Activated CD4-positive, alpha-beta T cell treated with anti-CD3 and anti-CD28 coated beads for 36 hours (primary cell): Measurements from ENCODE around the gene SLC25A39. TPM values are rescaled to one million over a fixed set of nuclear protein-coding genes. Genes with fewer than 3 reads are reported as not detected.
A peak's percentile ranks its signal among the peaks of the same experiment; 100 is the strongest.
"Not testable (repeated sequence)": the region's sequence is repeated elsewhere in the genome, so short reads cannot be mapped to it uniquely, and the experiment has no call there.

Source experiments
- ATAC-seq: fragments of 200-7000 bp; cut with Tn5 transposase; one replicate; pipeline ENCODE4 v1.10.0; 2021; ENCODE audit warnings: mild to moderate bottlenecking, moderate library complexity
- CTCF ChIA-PET: fragments of 350-600 bp; sonication (Branson Sonifier 250); formaldehyde crosslinking; loops from one replicate; lab custom pipeline; 2021; ENCODE audit warnings: antibody characterized with exemption; lab: Charles Lee
- POLR2A ChIA-PET: fragments of 350-600 bp; sonication (Branson Sonifier 250); formaldehyde crosslinking; loops from one replicate; lab custom pipeline; 2021; ENCODE audit warnings: antibody characterized with exemption, inconsistent platforms; lab: Charles Lee
- DNase-seq: peaks from one replicate; pipeline ENCODE4 v3.0.0-alpha.2; 2020
- H3K27ac Mint-ChIP-seq: one replicate; pipeline ENCODE4 v1.8.0; 2021; ENCODE audit warnings: mixed read lengths
- H3K27me3 Mint-ChIP-seq: one replicate; pipeline ENCODE4 v1.8.0; 2021; ENCODE audit warnings: mixed read lengths
- H3K36me3 Mint-ChIP-seq: one replicate; pipeline ENCODE4 v1.8.0; 2021; ENCODE audit warnings: low read depth, mixed read lengths
- H3K4me1 Mint-ChIP-seq: one replicate; pipeline ENCODE4 v1.8.0; 2021; ENCODE audit warnings: mixed read lengths
- H3K4me3 Mint-ChIP-seq: one replicate; pipeline ENCODE4 v1.8.0; 2021; ENCODE audit warnings: mild to moderate bottlenecking, moderate library complexity, mixed read lengths
- H3K9me3 Mint-ChIP-seq: one replicate; pipeline ENCODE4 v1.8.0; 2021; ENCODE audit warnings: low read depth, mixed read lengths
- intact Hi-C, 2 experiments: fragments of 100-400 bp; cut with DNase I in 1 of 2; cut with micrococcal nuclease in 1 of 2; formaldehyde crosslinking; loops; one replicate each; pipeline versions ENCODE4 v1.14.2 to v1.15.1; 2022 to 2024; cut with DNase I, micrococcal nuclease
- total RNA-seq, 2 experiments: library from RNA; stranded (reverse); gene quantifications; one replicate each; pipeline ENCODE4 v1.2.3, GENCODE V29; 2021

SLC25A39 gene, protein sequence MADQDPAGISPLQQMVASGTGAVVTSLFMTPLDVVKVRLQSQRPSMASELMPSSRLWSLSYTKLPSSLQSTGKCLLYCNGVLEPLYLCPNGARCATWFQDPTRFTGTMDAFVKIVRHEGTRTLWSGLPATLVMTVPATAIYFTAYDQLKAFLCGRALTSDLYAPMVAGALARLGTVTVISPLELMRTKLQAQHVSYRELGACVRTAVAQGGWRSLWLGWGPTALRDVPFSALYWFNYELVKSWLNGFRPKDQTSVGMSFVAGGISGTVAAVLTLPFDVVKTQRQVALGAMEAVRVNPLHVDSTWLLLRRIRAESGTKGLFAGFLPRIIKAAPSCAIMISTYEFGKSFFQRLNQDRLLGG
- 100 to 1,000 TPM; 127 to 129 TPM for total RNA-seq

DNA sequence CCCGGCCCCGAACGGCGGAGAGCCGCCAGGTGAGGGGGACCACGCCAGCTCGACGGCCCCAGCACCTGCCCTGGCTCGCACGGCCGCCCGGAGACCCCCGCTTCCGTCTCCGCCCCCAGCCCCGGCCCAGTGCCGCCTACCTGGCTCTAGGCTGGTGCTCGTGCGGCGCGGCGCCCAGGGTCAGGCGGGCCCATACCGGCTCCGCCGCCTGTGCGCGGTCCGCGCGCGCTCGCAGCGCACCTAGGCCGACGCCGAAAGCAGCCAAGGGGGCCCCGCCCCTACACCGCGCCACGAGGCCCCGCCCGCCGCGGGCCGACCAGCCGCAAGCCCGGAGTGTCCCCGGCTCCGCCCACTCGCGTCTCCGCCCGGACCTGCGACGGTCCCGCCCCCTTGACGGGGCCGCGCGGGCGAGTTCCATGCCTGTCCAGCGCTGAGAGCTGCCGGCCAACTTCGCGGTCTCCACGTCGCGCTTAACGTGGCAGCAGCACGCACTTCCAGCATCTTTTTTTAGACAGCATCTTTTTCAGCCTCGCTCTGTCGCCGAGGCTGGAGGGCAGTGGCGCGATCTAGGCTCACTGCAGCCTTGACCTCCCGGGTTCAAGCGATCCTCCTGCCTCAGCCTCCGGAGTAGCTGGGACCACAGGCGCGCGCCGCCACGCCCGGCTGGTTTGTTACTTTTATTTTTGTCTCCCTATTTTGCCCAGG lies at the start of gene SLC25A39:
SLC25A39 (minus strand) TSS at position 253 of the 705 bp plus-strand sequence. CDS start 1,261 bp downstream, outside the sequence.
- CTCF ChIA-PET = interaction anchor here (0.6 to 1.1 kb wide), 5 partner anchors 11 to 361 kb away, joined by 3 to 5 read pairs (median 4); no protein-coding TSS in a partner anchor
- POLR2A ChIA-PET = interaction anchor here (0.8 to 1.3 kb wide), 2 partner anchors 106 to 115 kb away, joined by 3 to 5 read pairs; no protein-coding TSS in a partner anchor
- DNase-seq (peak; percentile 97), ATAC-seq (peak; percentile 74)
- Mint-ChIP-seq H3K27me3 (no peaks in the 10 kb centered on the region), H3K27ac (peak within 1 kb of the TSS; percentile 94), H3K9me3 (no peaks in the 10 kb centered on the region), H3K4me1 (peaks cover 21% of the 10 kb centered on the region), H3K36me3 (peaks cover 12% of the 10 kb centered on the region), H3K4me3 (peak within 1 kb of the TSS; percentile 84)
- intact Hi-C loops = loop anchor here (1.0 to 5.0 kb wide), 14 partner anchors 16 to 573 kb away; partner anchors contain the start of genes HDAC5 (in 2 of the 2), EFTUD2 (in 1 of the 2), GRN (in 1 of the 2) and HROB (in 1 of the 2)

- Mint-ChIP-seq H3K9me3 (no peaks in the 10 kb centered on the region), H3K27ac (no peak overlapping the region), H3K4me1 (peaks cover 2% of the 10 kb centered on the region), H3K27me3 (peaks cover 18% of the 10 kb centered on the region), H3K36me3 (no peaks in the 10 kb centered on the region), H3K4me3 (no peak overlapping the region)
- CTCF ChIA-PET = no interaction called here
- DNase-seq (no peak), ATAC-seq (no peak)
- intact Hi-C loops = no loop called here
- POLR2A ChIA-PET = no interaction called here
Measured at GRCh38 chr17:44372036-44372435, 47.4 kb upstream of the SLC25A39 start.

DNA sequence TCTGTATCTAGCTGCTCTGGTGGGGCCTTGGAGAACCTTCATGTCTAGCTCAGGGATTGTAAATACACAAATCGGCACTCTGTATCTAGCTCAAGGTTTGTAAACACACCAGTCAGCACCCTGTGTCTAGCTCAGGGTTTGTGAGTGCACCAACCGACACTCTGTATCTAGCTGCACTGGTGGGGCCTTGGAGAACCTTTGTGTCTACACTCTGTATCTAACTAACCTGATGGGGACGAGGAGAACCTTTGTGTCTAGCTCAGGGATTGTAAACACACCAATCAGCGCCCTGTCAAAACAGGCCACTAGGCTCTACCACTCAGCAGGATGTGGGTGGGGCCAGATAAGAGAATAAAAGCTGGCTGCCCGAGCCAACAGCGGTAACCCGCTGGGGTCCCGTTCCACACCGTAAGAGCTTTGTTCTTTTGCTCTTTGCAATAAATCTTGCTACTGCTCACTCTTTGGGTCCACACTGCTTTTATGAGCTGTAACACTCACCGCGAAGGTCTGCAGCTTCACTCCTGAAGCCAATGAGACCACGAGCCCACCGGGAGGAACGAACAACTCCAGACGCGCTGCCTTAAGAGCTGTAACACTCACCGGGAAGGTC lies 44.9 kb upstream of the SLC25A39 start:
- Mint-ChIP-seq H3K4me3 (peak overlapping the region; percentile 15), H3K27me3 (peaks cover 27% of the 10 kb centered on the region)
- ChIA-PET CTCF (interaction anchor here (0.5 to 1.5 kb wide), 6 partner anchors 8 to 243 kb away, joined by 3 to 5 read pairs (median 3); partner anchors contain the start of gene GRN), POLR2A (interaction anchor here (0.5 kb wide), 1 partner anchor 24 kb away, joined by 3 read pairs; no protein-coding TSS in a partner anchor)
- ATAC-seq, H3K27ac Mint-ChIP-seq, H3K9me3 Mint-ChIP-seq, intact Hi-C loops, H3K4me1 Mint-ChIP-seq, H3K36me3 Mint-ChIP-seq: not testable (repeated sequence)
- peak; percentile 43 for DNase-seq

DNA sequence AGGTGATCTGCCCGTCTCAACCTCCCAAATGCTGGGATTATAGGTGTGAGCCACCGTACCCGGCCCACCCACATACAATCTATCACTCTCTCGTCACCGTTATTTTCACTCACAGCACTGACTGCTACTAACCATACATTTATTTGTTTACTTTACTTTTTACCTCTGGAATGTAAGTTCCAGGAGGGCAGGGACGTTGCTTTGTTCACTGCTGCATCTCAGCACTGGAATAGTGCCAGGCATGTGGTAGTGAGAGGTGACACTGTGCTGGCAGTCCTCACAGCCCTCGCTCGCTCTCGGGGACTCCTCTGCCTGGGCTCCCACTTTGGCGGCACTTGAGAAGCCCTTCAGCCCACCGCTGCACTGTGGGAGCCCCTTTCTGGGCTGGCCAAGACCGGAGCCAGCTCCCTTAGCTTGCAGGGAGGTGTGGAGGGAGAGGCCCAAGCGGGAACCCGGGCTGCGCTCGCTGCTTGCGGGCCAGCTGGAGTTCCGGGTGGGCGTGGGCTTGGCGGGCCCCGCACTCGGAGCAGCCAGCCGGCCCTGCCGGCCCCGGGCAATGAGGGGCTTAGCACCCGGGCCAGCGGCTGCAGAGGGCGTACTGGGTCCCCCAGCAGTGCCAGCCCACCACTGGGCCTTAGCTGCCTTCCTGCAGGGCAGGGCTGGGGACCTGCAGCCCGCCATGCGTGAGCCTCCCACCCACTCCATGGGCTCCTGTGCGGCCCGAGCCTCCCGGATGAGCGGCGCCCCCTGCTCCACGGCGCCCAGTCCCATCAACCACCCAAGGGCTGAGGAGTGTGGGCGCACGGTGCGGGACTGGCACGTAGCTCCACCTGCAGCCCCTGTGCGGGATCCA lies 44.0 kb upstream of the SLC25A39 start:
- H3K9me3 Mint-ChIP-seq, intact Hi-C loops, H3K4me1 Mint-ChIP-seq, H3K4me3 Mint-ChIP-seq, DNase-seq, H3K36me3 Mint-ChIP-seq, POLR2A ChIA-PET, ATAC-seq, H3K27ac Mint-ChIP-seq: not testable (repeated sequence)
- CTCF ChIA-PET = interaction anchor here (0.5 to 1.2 kb wide), 4 partner anchors 9 to 242 kb away, joined by 3 to 5 read pairs (median 3); no protein-coding TSS in a partner anchor
- peaks cover 24% of the 10 kb centered on the region for H3K27me3 Mint-ChIP-seq

DNA sequence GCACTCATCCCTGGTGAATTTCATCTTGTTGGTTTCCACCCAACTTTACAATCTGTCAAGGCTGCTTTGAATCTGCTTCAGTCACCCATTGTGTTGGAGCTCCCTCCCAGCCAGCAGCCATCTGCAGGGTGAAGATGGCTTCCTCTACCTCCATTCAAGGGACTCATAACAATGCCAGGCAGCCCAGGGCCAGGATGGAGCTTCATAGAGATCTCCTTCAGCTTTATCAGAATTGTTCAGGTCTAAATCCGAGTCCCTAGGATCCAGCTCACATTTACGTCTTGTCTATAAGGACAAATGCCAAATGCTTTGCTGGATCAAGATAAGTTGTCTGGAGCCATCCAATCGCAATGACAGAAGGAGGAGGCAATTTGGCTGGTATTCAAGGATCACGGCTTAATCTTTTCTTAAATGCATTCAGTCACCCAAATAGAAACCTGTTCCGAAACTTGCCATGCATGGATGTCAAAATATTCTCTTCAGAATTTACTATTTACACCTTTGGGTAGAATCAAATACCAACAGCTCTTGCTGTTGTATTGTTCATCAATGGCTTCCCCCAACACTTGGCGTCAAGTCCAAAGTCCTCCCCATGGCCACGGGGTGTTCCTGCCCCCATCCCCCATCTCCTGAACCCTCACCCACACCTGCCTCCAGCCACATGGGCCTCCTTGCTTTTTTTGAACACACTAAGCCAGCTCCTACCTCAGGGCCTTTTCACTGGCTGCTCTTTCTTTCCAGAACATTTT lies 42.8 kb upstream of the SLC25A39 start:
- Mint-ChIP-seq H3K27ac (no peak overlapping the region), H3K4me3 (no peak overlapping the region), H3K9me3 (no peaks in the 10 kb centered on the region), H3K27me3 (peaks cover 24% of the 10 kb centered on the region), H3K36me3 (no peaks in the 10 kb centered on the region), H3K4me1 (peaks cover 4% of the 10 kb centered on the region)
- ATAC-seq = no peak
- intact Hi-C loops = no loop called here
- CTCF ChIA-PET = interaction anchor here (0.6 to 2.6 kb wide), 4 partner anchors 9 to 937 kb away, joined by 3 to 12 read pairs (median 4); no protein-coding TSS in a partner anchor
- POLR2A ChIA-PET = no interaction called here
- no peak for DNase-seq

- POLR2A ChIA-PET, H3K4me3 Mint-ChIP-seq, H3K4me1 Mint-ChIP-seq, H3K9me3 Mint-ChIP-seq, ATAC-seq, H3K36me3 Mint-ChIP-seq, DNase-seq, H3K27ac Mint-ChIP-seq, intact Hi-C loops: not testable (repeated sequence)
- peaks cover 25% of the 10 kb centered on the region for H3K27me3 Mint-ChIP-seq
- CTCF ChIA-PET = interaction anchor here (0.6 to 1.8 kb wide), 3 partner anchors 36 to 158 kb away, joined by 3 to 6 read pairs (median 3); no protein-coding TSS in a partner anchor
Measured at GRCh38 chr17:44365051-44365450, 40.4 kb upstream of the SLC25A39 start.

DNA sequence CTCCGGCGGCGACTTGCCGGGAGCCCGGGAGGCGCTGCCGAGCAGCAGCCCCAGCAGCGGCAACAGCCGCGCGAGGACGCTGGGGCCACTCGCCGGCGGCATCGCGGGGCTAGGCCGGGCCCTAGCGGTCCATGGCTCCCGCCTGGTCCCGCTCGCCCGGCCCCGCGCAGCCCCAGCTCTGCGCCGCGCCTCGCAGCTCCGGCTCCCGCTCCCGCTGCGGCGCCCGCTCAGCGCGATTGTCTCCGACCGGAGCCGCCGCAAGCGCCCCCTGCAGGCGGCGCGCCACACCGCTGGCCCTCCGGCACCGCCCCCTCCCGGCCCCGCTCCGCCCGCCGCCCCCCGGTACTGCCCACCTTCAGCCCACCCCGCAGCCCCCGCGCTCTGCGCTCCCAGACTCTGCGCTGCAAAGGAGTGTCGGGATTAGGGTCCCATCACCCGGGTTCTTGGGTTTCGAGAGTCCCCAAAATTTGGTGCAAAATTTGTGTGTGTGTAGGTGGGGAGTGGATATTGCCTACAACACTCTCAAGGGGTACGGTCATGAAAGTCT lies 39.1 kb upstream of the SLC25A39 start, which contains the start of gene FAM171A2:
FAM171A2 (minus strand) TSS at position 241 of the 547 bp plus-strand sequence; CDS start at position 102, 139 bp downstream.
- peaks cover 22% of the 10 kb centered on the region for H3K27me3 Mint-ChIP-seq
- H3K36me3 Mint-ChIP-seq = no peaks in the 10 kb centered on the region
- intact Hi-C loops = loop anchor here in 1 of 2 experiments (1.0 kb wide), 2 partner anchors 18 to 22 kb away; partner anchors contain the start of gene GRN
- POLR2A ChIA-PET = interaction anchor here (1.4 kb wide), 1 partner anchor 154 kb away, joined by 5 read pairs; no protein-coding TSS in a partner anchor
- CTCF ChIA-PET = interaction anchor here (0.7 to 4.3 kb wide), 11 partner anchors 10 to 213 kb away, joined by 3 to 25 read pairs (median 4); partner anchors contain the start of gene GRN
- peak within 1 kb of the TSS; percentile 53 for H3K4me3 Mint-ChIP-seq
- ATAC-seq (peak; percentile 90), DNase-seq (peak; percentile 84)
- H3K4me1 Mint-ChIP-seq = peaks cover 2% of the 10 kb centered on the region
- H3K27ac Mint-ChIP-seq = no peak within 1 kb of the TSS
- H3K9me3 Mint-ChIP-seq = no peaks in the 10 kb centered on the region

DNA sequence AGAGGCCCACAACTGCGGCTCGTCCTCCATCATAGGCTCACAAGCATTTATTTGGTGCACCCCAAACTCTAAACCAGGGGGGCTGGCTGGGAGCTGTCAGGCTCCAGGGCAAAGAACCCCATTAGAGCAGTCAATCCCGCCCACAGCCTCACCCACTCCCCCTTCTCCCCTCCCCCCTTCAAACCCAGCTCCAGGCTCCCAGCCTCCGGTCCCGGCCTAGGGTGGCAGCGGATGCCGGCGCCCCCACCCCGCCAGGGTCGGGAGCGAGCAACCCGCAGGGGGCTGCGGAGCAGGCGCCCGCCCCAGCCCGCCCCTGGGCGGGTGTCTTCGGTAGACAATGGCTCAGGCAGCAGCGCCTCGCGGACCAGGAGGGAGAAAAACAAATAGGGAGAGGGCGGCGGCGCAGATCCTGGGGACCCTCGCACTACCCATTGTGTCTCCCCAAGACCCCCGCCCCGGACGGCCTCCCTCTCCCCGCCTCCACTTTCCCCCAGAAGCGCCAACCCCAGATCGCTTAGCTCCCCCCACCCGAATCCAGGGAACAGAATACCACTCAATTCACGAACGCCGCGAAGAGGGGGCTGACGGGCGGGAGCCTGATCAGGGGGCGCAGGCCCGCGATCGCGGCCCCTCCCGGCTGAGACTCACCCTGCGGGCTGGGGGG lies 38.5 kb upstream of the SLC25A39 start:
- CTCF ChIA-PET = interaction anchor here (0.6 to 4.3 kb wide), 14 partner anchors 9 to 603 kb away, joined by 3 to 25 read pairs (median 4); partner anchors contain the start of gene GRN
- no peaks in the 10 kb centered on the region for H3K9me3 Mint-ChIP-seq
- DNase-seq = peak; percentile 39

More for the DNA sequence above, 38.5 kb upstream of the SLC25A39 start:
- intact Hi-C loops = loop anchor here in 1 of 2 experiments (1.0 kb wide), 2 partner anchors 18 to 22 kb away; partner anchors contain the start of gene GRN
- H3K36me3 Mint-ChIP-seq = no peaks in the 10 kb centered on the region
- H3K4me3 Mint-ChIP-seq = peak overlapping the region; percentile 53
- POLR2A ChIA-PET = interaction anchor here (0.6 to 1.4 kb wide), 2 partner anchors 153 to 240 kb away, joined by 3 to 5 read pairs; partner anchors contain the start of gene HDAC5
- peaks cover 2% of the 10 kb centered on the region for H3K4me1 Mint-ChIP-seq
- peak; percentile 23 for ATAC-seq
- peaks cover 22% of the 10 kb centered on the region for H3K27me3 Mint-ChIP-seq
- H3K27ac Mint-ChIP-seq = no peak overlapping the region
